Neuronal stem cell (in vitro differentiated cells): ENCODE measurements around the gene OCA2.

Experiments
- DNase-seq: peaks from one replicate; pipeline ENCODE4 v3.0.0-alpha.2; 2013; ENCODE audit warnings: low spot score
- H2AFZ ChIP-seq: one replicate; pipeline ENCODE4 v1.6.1; 2013; ENCODE audit warnings: mild to moderate bottlenecking, low read length, inconsistent platforms
- H2AK5ac ChIP-seq: 2 replicates; pipeline ENCODE4 v1.6.1; 2013; ENCODE audit warnings: low read depth, mild to moderate bottlenecking, inconsistent platforms, low read length, moderate library complexity, mixed read lengths
- H2BK120ac ChIP-seq: 2 replicates; pipeline ENCODE4 v1.6.1; 2013; ENCODE audit warnings: low read depth, mild to moderate bottlenecking, inconsistent platforms, low read length, moderate library complexity, mixed read lengths
- H2BK12ac ChIP-seq: one replicate; pipeline ENCODE4 v1.6.1; 2013; ENCODE audit warnings: low read length, inconsistent platforms
- H2BK15ac ChIP-seq: 2 replicates; pipeline ENCODE4 v1.6.1; 2013; ENCODE audit warnings: mild to moderate bottlenecking, low read length, inconsistent platforms, mixed read lengths
- H2BK5ac ChIP-seq: one replicate; pipeline ENCODE4 v1.6.1; 2013; ENCODE audit warnings: inconsistent platforms, mild to moderate bottlenecking, low read length, moderate library complexity
- H3K14ac ChIP-seq: one replicate; pipeline ENCODE4 v1.6.1; 2013; ENCODE audit warnings: low read length, inconsistent platforms
- H3K18ac ChIP-seq: 2 replicates; pipeline ENCODE4 v1.6.1; 2013; ENCODE audit warnings: low read length, inconsistent platforms
- H3K23ac ChIP-seq: 2 replicates; pipeline ENCODE4 v1.6.1; 2013; ENCODE audit warnings: low read depth, mild to moderate bottlenecking, mixed read lengths, low read length, inconsistent platforms; ENCODE audit not compliant: poor library complexity
- H3K27ac ChIP-seq: replicated peaks from 3 replicates; pipeline ENCODE4 v1.5.1; 2013; ENCODE audit warnings: low read length, inconsistent platforms
- H3K27me3 ChIP-seq, 3 experiments: 2 replicates each; pipeline ENCODE4 v1.6.1; 2013; ENCODE audit warnings: low read length in 3 of 3, mild to moderate bottlenecking in 2 of 3, inconsistent platforms in 1 of 3, low read depth in 1 of 3, mixed read lengths in 1 of 3, moderate library complexity in 1 of 3; ENCODE audit not compliant: control insufficient read depth in 3 of 3, insufficient read depth in 3 of 3
- H3K36me3 ChIP-seq, 2 donors: replicated peaks in 1 of 2; 2 replicates each; pipeline ENCODE4 v1.6.1; 2013; ENCODE audit warnings: low read length in 2 of 2; ENCODE audit not compliant: control insufficient read depth in 2 of 2, insufficient read depth in 2 of 2
- H3K4ac ChIP-seq: 2 replicates; pipeline ENCODE4 v1.6.1; 2013; ENCODE audit warnings: inconsistent platforms, mild to moderate bottlenecking, low read length, moderate library complexity
- H3K4me1 ChIP-seq, 2 donors: 1 replicate in 1 of 2; 2 replicates in 1 of 2; pipeline ENCODE4 v1.6.1; 2013; ENCODE audit warnings: low read length in 2 of 2, low read depth in 1 of 2; ENCODE audit not compliant: control insufficient read depth in 2 of 2, insufficient read depth in 1 of 2
- H3K4me2 ChIP-seq: one replicate; pipeline ENCODE4 v1.6.1; 2013; ENCODE audit warnings: mild to moderate bottlenecking, low read length, inconsistent platforms; ENCODE audit not compliant: insufficient read depth, poor library complexity, severe bottlenecking
- H3K4me3 ChIP-seq, 2 donors: 2 replicates each; pipeline ENCODE4 v1.5.1; 2013; ENCODE audit warnings: low read length in 2 of 2, mild to moderate bottlenecking in 2 of 2, inconsistent platforms in 1 of 2, moderate library complexity in 1 of 2
- H3K79me1 ChIP-seq: one replicate; pipeline ENCODE4 v1.6.1; 2013; ENCODE audit warnings: low read depth, mild to moderate bottlenecking, inconsistent platforms, low read length, moderate library complexity
- H3K9ac ChIP-seq: one replicate; pipeline ENCODE4 v1.6.1; 2013; ENCODE audit warnings: mild to moderate bottlenecking, low read depth, low read length, inconsistent platforms; ENCODE audit not compliant: poor library complexity
- H3K9me3 ChIP-seq, 2 donors: replicated peaks in 1 of 2; 2 replicates each; pipeline versions ENCODE3 to v1.6.1; 2013; ENCODE audit warnings: low read length in 2 of 2, mild to moderate bottlenecking in 2 of 2, inconsistent platforms in 1 of 2, low read depth in 1 of 2, mixed read lengths in 1 of 2, moderate library complexity in 1 of 2; ENCODE audit not compliant: control insufficient read depth in 2 of 2, insufficient read depth in 1 of 2
- H4K8ac ChIP-seq: one replicate; pipeline ENCODE4 v1.6.1; 2013; ENCODE audit warnings: low read depth, mild to moderate bottlenecking, inconsistent platforms, low read length, moderate library complexity
- H4K91ac ChIP-seq: one replicate; pipeline ENCODE4 v1.6.1; 2013; ENCODE audit warnings: low read length, low read depth, mild to moderate bottlenecking, inconsistent platforms; ENCODE audit not compliant: poor library complexity
- WGBS, 2 donors: extraction: QIAGEN DNeasy Blood & Tissue Kit; methylation state at CpG; one replicate each; pipeline ENCODE4 v1.1.7; 2013; ENCODE audit warnings: missing lambda C conversion rate in 2 of 2, mixed read lengths in 1 of 2; ENCODE audit not compliant: insufficient read length in 2 of 2, insufficient replicate concordance in 1 of 2; ENCODE audit errors: extremely low coverage in 2 of 2; 5-methylcytosine and 5-hydroxymethylcytosine counted together

OCA2 gene

GRCh38 chr15:27813139-27813538, 286.0 kb downstream of the OCA2 start:
- DNase-seq = no peak
- Histone ChIP-seq H3K27me3 (no peaks in the 10 kb centered on the region), H3K9ac (no peak overlapping the region), H3K4me2 (no peak overlapping the region), H2BK12ac (peak overlapping the region; percentile 30), H3K79me1 (no peaks in the 10 kb centered on the region), H3K4me3 (no peak overlapping the region), H2BK5ac (no peak overlapping the region), H4K91ac (no peak overlapping the region), H3K9me3 (peaks cover 0 to 4% of the 10 kb centered on the region in 2 donors), H3K23ac (peak overlapping the region; percentile 39), H2AFZ (no peak overlapping the region), H3K4me1 (peaks cover 0 to 8% of the 10 kb centered on the region in 2 donors), H3K18ac (peak overlapping the region; percentile 72), H4K8ac (no peak overlapping the region), H3K27ac (no peak overlapping the region), H2AK5ac (peak overlapping the region; percentile 49), H3K4ac (no peak overlapping the region), H3K36me3 (no peaks in the 10 kb centered on the region), H2BK120ac (no peak overlapping the region), H2BK15ac (peak overlapping the region; percentile 63), H3K14ac (peak overlapping the region; percentile 47)
- no CpG with 5 or more reads among the region's 2 CpGs for WGBS, 2 donors

GRCh38 chr15:27808182-27808581, 290.9 kb downstream of the OCA2 start:
- no peak for DNase-seq
- no peaks in the 10 kb centered on the region for H3K36me3 ChIP-seq
- H3K4me1 ChIP-seq = peaks cover 0 to 7% of the 10 kb centered on the region in 2 donors
- H2BK15ac ChIP-seq = no peak overlapping the region
- H2AK5ac ChIP-seq = no peak overlapping the region
- no peaks in the 10 kb centered on the region for H3K9me3 ChIP-seq
- no peak overlapping the region for H3K14ac ChIP-seq
- no peak overlapping the region for H3K4ac ChIP-seq
- H2AFZ ChIP-seq = no peak overlapping the region
- H3K23ac ChIP-seq = no peak overlapping the region
- no peak overlapping the region for H3K27ac ChIP-seq
- H4K91ac ChIP-seq = no peak overlapping the region
- no peak overlapping the region for H3K4me3 ChIP-seq
- H3K79me1 ChIP-seq = no peaks in the 10 kb centered on the region
- no peak overlapping the region for H2BK120ac ChIP-seq
- no peak overlapping the region for H4K8ac ChIP-seq
- H3K4me2 ChIP-seq = no peak overlapping the region
- no CpG with 5 or more reads among the region's 9 CpGs for WGBS, 2 donors
- H3K9ac ChIP-seq = no peak overlapping the region
- no peak overlapping the region for H2BK5ac ChIP-seq
- no peak overlapping the region for H2BK12ac ChIP-seq
- no peak overlapping the region for H3K18ac ChIP-seq
- H3K27me3 ChIP-seq = no peaks in the 10 kb centered on the region

- Histone ChIP-seq H3K9ac (no peak overlapping the region), H3K36me3 (no peaks in the 10 kb centered on the region), H3K14ac (peak overlapping the region; percentile 1), H3K23ac (no peak overlapping the region), H2BK5ac (no peak overlapping the region), H3K4me3 (no peak overlapping the region), H4K91ac (no peak overlapping the region), H3K79me1 (no peaks in the 10 kb centered on the region), H2BK12ac (no peak overlapping the region), H2BK120ac (no peak overlapping the region), H3K4me1 (no peaks in the 10 kb centered on the region), H3K27ac (no peak overlapping the region), H3K9me3 (no peaks in the 10 kb centered on the region), H3K4ac (no peak overlapping the region), H3K18ac (no peak overlapping the region), H2BK15ac (no peak overlapping the region), H2AFZ (no peak overlapping the region), H2AK5ac (no peak overlapping the region), H3K27me3 (no peaks in the 10 kb centered on the region), H4K8ac (no peak overlapping the region), H3K4me2 (no peak overlapping the region)
- WGBS, 2 donors = no CpG with 5 or more reads among the region's 7 CpGs
- DNase-seq = no peak
Measured at GRCh38 chr15:27807335-27807734, 291.8 kb downstream of the OCA2 start.

GRCh38 chr15:27806396-27806795, 292.7 kb downstream of the OCA2 start:
- H2AK5ac ChIP-seq = peak overlapping the region; percentile 81
- H3K27me3 ChIP-seq = no peaks in the 10 kb centered on the region
- H2BK120ac ChIP-seq = no peak overlapping the region
- no peak overlapping the region for H3K27ac ChIP-seq
- no peak overlapping the region for H4K91ac ChIP-seq
- no peak for DNase-seq
- no peak overlapping the region for H3K4me2 ChIP-seq
- H2BK12ac ChIP-seq = no peak overlapping the region
- no peak overlapping the region for H3K4me3 ChIP-seq
- peak overlapping the region; percentile 37 for H2BK15ac ChIP-seq
- no peak overlapping the region for H3K4ac ChIP-seq
- H3K18ac ChIP-seq = peak overlapping the region; percentile 59
- no peak overlapping the region for H3K23ac ChIP-seq
- no CpG with 5 or more reads among the region's 21 CpGs for WGBS, 2 donors
- H3K9me3 ChIP-seq = no peaks in the 10 kb centered on the region
- no peaks in the 10 kb centered on the region for H3K4me1 ChIP-seq
- no peak overlapping the region for H2BK5ac ChIP-seq
- no peak overlapping the region for H2AFZ ChIP-seq
- no peak overlapping the region for H4K8ac ChIP-seq
- no peaks in the 10 kb centered on the region for H3K79me1 ChIP-seq
- no peak overlapping the region for H3K14ac ChIP-seq
- H3K36me3 ChIP-seq = no peaks in the 10 kb centered on the region
- H3K9ac ChIP-seq = no peak overlapping the region
